ENCODE data around the gene CSNK1D. TPM values are rescaled to one million over a fixed set of nuclear protein-coding genes. Genes with fewer than 3 reads are reported as not detected.
A peak's percentile ranks its signal among the peaks of the same experiment; 100 is the strongest.

CSNK1D gene
- total RNA-seq, 1 experiment from 2014 or later: 111 TPM

DNA sequence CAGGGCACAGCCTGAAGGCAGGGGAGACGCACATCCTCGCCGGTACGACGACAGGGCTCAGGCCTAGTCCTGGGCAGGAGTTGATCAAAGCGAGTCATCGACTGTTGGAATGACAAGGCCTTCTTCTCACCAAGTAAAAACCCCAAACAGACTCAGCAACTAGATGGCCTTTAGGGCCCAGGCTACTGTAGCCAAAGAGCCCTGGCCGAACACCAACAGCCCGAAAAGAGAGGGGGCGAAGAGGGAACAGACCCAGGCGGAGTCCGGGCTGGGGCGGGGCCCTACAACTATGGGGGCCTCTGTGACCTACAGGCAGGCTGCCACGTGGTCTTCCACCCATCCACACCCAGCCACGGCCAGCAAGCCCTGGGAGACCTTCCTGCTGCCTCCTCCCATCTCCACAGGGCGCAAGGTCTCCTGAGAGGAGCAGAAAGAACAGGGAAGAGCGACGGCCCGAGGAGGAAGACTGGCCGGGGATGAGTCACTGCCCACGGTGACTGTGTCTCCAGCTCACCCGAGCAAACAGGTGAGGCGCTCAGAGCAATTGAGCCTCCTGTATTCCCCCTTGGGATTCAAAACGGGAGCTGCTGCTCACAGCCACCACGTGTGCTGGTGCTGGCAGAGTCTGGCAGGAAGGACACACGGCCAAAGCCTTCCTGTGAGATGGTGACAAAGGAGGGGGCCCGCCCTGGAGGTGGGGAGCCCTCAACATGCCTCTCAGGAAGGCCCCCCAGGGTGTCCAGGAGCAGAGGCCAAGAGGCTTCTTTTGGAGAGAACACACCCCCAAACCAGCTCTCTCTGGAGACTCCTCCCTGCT, 26.9 kb downstream of the CSNK1D start:
- ATAC-seq (no peak), DNase-seq (ENCODE audit: low spot score) (no peak)
- Mint-ChIP-seq H3K27me3 (ENCODE audit: low read depth) (no peaks in the 10 kb centered on the region), H3K9me3 (no peaks in the 10 kb centered on the region), H3K36me3 (peaks cover 76% of the 10 kb centered on the region), H3K4me3 (no peak overlapping the region), H3K4me1 (no peaks in the 10 kb centered on the region), H3K27ac (peak overlapping the region; percentile 32; the same call in 1 of the 2 replicates)
- POLR2A ChIA-PET: no interaction called here
- TF ChIP-seq JUN (CRISPR knock-in tag; IDR thresholded peaks at IDR 0.05) (no peak), ZNF232 (CRISPR knock-in tag; IDR thresholded peaks at IDR 0.05) (no peak), MXD4 (CRISPR knock-in tag; IDR thresholded peaks at IDR 0.05; ENCODE audit: borderline replicate concordance) (no peak), CBFB (CRISPR knock-in tag; IDR thresholded peaks at IDR 0.05; ENCODE audit: low read depth) (no peak), HMGA2 (CRISPR knock-in tag; IDR thresholded peaks at IDR 0.05) (no peak), CREM (CRISPR knock-in tag; IDR thresholded peaks at IDR 0.05) (no peak), SOX15 (CRISPR knock-in tag; IDR thresholded peaks at IDR 0.05) (no peak), ZNF671 (CRISPR knock-in tag; IDR thresholded peaks at IDR 0.05) (no peak), NFATC4 (CRISPR knock-in tag; IDR thresholded peaks at IDR 0.05) (no peak), KAT7 (CRISPR knock-in tag; IDR thresholded peaks at IDR 0.05; ENCODE audit: borderline replicate concordance) (no peak), ZBTB43 (CRISPR knock-in tag; IDR thresholded peaks at IDR 0.05) (no peak), RORB (CRISPR knock-in tag; IDR thresholded peaks at IDR 0.05) (no peak), AR (CRISPR knock-in tag; IDR thresholded peaks at IDR 0.05) (no peak), TEAD1 (CRISPR knock-in tag; IDR thresholded peaks at IDR 0.05) (no peak)
- TF ChIP-seq, protein P1, sequence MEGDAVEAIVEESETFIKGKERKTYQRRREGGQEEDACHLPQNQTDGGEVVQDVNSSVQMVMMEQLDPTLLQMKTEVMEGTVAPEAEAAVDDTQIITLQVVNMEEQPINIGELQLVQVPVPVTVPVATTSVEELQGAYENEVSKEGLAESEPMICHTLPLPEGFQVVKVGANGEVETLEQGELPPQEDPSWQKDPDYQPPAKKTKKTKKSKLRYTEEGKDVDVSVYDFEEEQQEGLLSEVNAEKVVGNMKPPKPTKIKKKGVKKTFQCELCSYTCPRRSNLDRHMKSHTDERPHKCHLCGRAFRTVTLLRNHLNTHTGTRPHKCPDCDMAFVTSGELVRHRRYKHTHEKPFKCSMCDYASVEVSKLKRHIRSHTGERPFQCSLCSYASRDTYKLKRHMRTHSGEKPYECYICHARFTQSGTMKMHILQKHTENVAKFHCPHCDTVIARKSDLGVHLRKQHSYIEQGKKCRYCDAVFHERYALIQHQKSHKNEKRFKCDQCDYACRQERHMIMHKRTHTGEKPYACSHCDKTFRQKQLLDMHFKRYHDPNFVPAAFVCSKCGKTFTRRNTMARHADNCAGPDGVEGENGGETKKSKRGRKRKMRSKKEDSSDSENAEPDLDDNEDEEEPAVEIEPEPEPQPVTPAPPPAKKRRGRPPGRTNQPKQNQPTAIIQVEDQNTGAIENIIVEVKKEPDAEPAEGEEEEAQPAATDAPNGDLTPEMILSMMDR (IDR thresholded peaks at IDR 0.05): no peak
- TF ChIP-seq, protein P2, sequence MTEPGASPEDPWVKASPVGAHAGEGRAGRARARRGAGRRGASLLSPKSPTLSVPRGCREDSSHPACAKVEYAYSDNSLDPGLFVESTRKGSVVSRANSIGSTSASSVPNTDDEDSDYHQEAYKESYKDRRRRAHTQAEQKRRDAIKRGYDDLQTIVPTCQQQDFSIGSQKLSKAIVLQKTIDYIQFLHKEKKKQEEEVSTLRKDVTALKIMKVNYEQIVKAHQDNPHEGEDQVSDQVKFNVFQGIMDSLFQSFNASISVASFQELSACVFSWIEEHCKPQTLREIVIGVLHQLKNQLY (CRISPR knock-in tag; IDR thresholded peaks at IDR 0.05): no peak
- CTCF ChIA-PET: interaction anchor here (1.6 kb wide), 1 partner anchor 10 kb away, joined by 4 read pairs; no protein-coding TSS in a partner anchor

- Mint-ChIP-seq H3K36me3 (peaks cover 70% of the 10 kb centered on the region), H3K4me1 (no peaks in the 10 kb centered on the region), H3K4me3 (no peak overlapping the region), H3K9me3 (no peaks in the 10 kb centered on the region), H3K27me3 (ENCODE audit: low read depth) (no peaks in the 10 kb centered on the region), H3K27ac (peak overlapping the region; percentile 32; the same call in 1 of the 2 replicates)
- no peak for TF ChIP-seq SP1 (CRISPR knock-in tag; conservative IDR thresholded peaks at IDR 0.05)
- no peak for TF ChIP-seq ESRRA (CRISPR knock-in tag; IDR thresholded peaks at IDR 0.05; ENCODE audit: borderline replicate concordance)
- TF ChIP-seq MYBL2 (CRISPR knock-in tag; IDR thresholded peaks at IDR 0.05): no peak
- ChIA-PET CTCF (interaction anchor here (1.6 kb wide), 1 partner anchor 10 kb away, joined by 4 read pairs; no protein-coding TSS in a partner anchor), POLR2A (no interaction called here)
- DNase-seq (ENCODE audit: low spot score) (no peak), ATAC-seq (no peak)
Observed at GRCh38 chr17:82246040-82246364, 27.5 kb downstream of the CSNK1D start.
